Liver (tissue), 3 donors: ENCODE measurements around the gene DPP6.

Experiments
- ATF3 ChIP-seq: IDR thresholded peaks from 2 replicates; pipeline ENCODE4 v1.6.1; 2016; ENCODE audit warnings: antibody characterized with exemption
- CTCF ChIP-seq: fragments of 150-350 bp; IDR thresholded peaks from 2 replicates; pipeline ENCODE4 v1.5.1; 2017; ENCODE audit warnings: improper control_type of control experiment, low read depth, low read length; ENCODE audit not compliant: missing input control
- EGR1 ChIP-seq, 2 donors: IDR thresholded peaks; 2 replicates each; pipeline ENCODE4 v1.6.1; 2016 to 2018; ENCODE audit warnings: antibody characterized with exemption in 2 of 2, low read depth in 2 of 2
- HNF4G ChIP-seq: IDR thresholded peaks from 2 replicates; pipeline ENCODE4 v1.6.1; 2016; ENCODE audit warnings: antibody characterized with exemption
- JUND ChIP-seq, 2 donors: IDR thresholded peaks; 2 replicates each; pipeline ENCODE4 v1.6.1; 2016; ENCODE audit warnings: antibody characterized with exemption in 2 of 2
- MAX ChIP-seq: IDR thresholded peaks from 2 replicates; pipeline ENCODE4 v1.6.1; 2016; ENCODE audit warnings: antibody characterized with exemption
- REST ChIP-seq: IDR thresholded peaks from 2 replicates; pipeline ENCODE4 v1.6.1; 2016; ENCODE audit warnings: antibody characterized with exemption, mild to moderate bottlenecking
- RXRA ChIP-seq, 2 donors: IDR thresholded peaks; 2 replicates each; pipeline ENCODE4 v1.6.1; 2017 to 2018; ENCODE audit warnings: antibody characterized with exemption in 2 of 2, mild to moderate bottlenecking in 1 of 2
- SP1 ChIP-seq: IDR thresholded peaks from 2 replicates; pipeline ENCODE4 v1.6.1; 2018; ENCODE audit warnings: antibody characterized with exemption, mild to moderate bottlenecking
- TAF1 ChIP-seq: conservative IDR thresholded peaks from 2 replicates; pipeline ENCODE4 v1.6.1; 2016; ENCODE audit warnings: antibody characterized with exemption, mild to moderate bottlenecking
- YY1 ChIP-seq: IDR thresholded peaks from 2 replicates; pipeline ENCODE4 v1.6.1; 2016; ENCODE audit warnings: antibody characterized with exemption, mild to moderate bottlenecking
- ZBTB33 ChIP-seq: IDR thresholded peaks from 2 replicates; pipeline ENCODE4 v1.6.1; 2016; ENCODE audit warnings: antibody characterized with exemption
- donor health status: healthy.
- donor health status: healthy.

GRCh38 chr7:154385214-154385613 is 333.0 kb downstream of the DPP6 start:
- TF ChIP-seq CTCF: no peak
- TF ChIP-seq MAX: no peak
- no peak for TF ChIP-seq REST
- TF ChIP-seq TAF1: no peak
- no peak for TF ChIP-seq YY1
- TF ChIP-seq SP1: no peak
- TF ChIP-seq ZBTB33: no peak
- TF ChIP-seq RXRA (IDR thresholded peaks at IDR 0.05): no peak
- no peak for TF ChIP-seq JUND (IDR thresholded peaks at IDR 0.05)
- TF ChIP-seq EGR1 (IDR thresholded peaks at IDR 0.05; ENCODE audit: low read depth in 2 of 2): no peak
- no peak for TF ChIP-seq HNF4G
- TF ChIP-seq ATF3: no peak
